ENCODE measurements around the gene DRAP1. TPM values are rescaled to one million over a fixed set of nuclear protein-coding genes. Genes with fewer than 3 reads are reported as not detected.

Gene DRAP1
- total RNA-seq, 1 experiment from 2014 or later = 114 TPM

DNA sequence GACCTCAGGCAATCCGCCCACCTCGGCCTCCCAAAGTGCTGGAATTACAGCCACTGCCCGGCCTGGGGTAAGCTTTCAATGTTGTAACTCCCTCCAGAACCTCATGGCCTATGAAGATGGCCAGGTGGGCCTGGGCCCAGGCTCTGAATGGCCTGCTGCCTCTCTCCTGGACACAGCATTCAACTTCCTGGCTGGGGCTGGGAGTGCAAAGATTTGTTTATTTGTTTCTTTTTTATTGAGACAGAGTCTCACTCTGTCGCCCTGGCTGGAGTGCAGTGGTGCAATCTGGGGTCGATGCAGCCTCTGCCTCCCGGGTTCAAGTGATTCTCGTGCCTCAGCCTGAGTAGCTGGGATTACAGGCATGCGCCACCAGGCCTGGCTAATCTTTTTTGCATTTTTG, 25.5 kb downstream of the DRAP1 start:
- H3K4me1 Mint-ChIP-seq = peaks cover 40% of the 10 kb centered on the region
- ChIA-PET POLR2A (no interaction called here), CTCF (interaction anchor here (0.9 to 3.1 kb wide), 4 partner anchors 12 to 165 kb away, joined by 3 to 11 read pairs (median 6); partner anchors contain the start of gene AP5B1)
- TF ChIP-seq FOXK1 (CRISPR knock-in tag; IDR thresholded peaks at IDR 0.05) (no peak), ZNF263 (CRISPR knock-in tag; IDR thresholded peaks at IDR 0.05; ENCODE audit: low read depth) (no peak), ZNF121 (CRISPR knock-in tag; IDR thresholded peaks at IDR 0.05) (no peak), JUN (CRISPR knock-in tag; IDR thresholded peaks at IDR 0.05) (no peak), GTF2I (CRISPR knock-in tag; conservative IDR thresholded peaks at IDR 0.05) (no peak), ELF4 (CRISPR knock-in tag; IDR thresholded peaks at IDR 0.05; ENCODE audit: low read depth) (no peak), JAZF1 (CRISPR knock-in tag; IDR thresholded peaks at IDR 0.05) (no peak), FOXP1 (CRISPR knock-in tag; IDR thresholded peaks at IDR 0.05; ENCODE audit: borderline replicate concordance) (no peak), NFYB (CRISPR knock-in tag; conservative IDR thresholded peaks at IDR 0.05; ENCODE audit: low read depth) (no peak), ZNF317 (CRISPR knock-in tag; IDR thresholded peaks at IDR 0.05; ENCODE audit: borderline replicate concordance, low read depth) (no peak)
- TF ChIP-seq, protein P1, sequence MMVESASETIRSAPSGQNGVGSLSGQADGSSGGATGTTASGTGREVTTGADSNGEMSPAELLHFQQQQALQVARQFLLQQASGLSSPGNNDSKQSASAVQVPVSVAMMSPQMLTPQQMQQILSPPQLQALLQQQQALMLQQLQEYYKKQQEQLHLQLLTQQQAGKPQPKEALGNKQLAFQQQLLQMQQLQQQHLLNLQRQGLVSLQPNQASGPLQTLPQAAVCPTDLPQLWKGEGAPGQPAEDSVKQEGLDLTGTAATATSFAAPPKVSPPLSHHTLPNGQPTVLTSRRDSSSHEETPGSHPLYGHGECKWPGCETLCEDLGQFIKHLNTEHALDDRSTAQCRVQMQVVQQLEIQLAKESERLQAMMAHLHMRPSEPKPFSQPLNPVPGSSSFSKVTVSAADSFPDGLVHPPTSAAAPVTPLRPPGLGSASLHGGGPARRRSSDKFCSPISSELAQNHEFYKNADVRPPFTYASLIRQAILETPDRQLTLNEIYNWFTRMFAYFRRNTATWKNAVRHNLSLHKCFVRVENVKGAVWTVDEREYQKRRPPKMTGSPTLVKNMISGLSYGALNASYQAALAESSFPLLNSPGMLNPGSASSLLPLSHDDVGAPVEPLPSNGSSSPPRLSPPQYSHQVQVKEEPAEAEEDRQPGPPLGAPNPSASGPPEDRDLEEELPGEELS (CRISPR knock-in tag; IDR thresholded peaks at IDR 0.05) = no peak
- TF ChIP-seq, protein P2, sequence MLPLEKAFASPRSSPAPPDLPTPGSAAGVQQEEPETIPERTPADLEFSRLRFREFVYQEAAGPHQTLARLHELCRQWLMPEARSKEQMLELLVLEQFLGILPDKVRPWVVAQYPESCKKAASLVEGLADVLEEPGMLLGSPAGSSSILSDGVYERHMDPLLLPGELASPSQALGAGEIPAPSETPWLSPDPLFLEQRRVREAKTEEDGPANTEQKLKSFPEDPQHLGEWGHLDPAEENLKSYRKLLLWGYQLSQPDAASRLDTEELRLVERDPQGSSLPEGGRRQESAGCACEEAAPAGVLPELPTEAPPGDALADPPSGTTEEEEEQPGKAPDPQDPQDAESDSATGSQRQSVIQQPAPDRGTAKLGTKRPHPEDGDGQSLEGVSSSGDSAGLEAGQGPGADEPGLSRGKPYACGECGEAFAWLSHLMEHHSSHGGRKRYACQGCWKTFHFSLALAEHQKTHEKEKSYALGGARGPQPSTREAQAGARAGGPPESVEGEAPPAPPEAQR (CRISPR knock-in tag; IDR thresholded peaks at IDR 0.05) = no peak
- TF ChIP-seq, protein P3, sequence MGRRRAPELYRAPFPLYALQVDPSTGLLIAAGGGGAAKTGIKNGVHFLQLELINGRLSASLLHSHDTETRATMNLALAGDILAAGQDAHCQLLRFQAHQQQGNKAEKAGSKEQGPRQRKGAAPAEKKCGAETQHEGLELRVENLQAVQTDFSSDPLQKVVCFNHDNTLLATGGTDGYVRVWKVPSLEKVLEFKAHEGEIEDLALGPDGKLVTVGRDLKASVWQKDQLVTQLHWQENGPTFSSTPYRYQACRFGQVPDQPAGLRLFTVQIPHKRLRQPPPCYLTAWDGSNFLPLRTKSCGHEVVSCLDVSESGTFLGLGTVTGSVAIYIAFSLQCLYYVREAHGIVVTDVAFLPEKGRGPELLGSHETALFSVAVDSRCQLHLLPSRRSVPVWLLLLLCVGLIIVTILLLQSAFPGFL (CRISPR knock-in tag; IDR thresholded peaks at IDR 0.05; ENCODE audit: borderline replicate concordance) = no peak
- TF ChIP-seq, protein P4, sequence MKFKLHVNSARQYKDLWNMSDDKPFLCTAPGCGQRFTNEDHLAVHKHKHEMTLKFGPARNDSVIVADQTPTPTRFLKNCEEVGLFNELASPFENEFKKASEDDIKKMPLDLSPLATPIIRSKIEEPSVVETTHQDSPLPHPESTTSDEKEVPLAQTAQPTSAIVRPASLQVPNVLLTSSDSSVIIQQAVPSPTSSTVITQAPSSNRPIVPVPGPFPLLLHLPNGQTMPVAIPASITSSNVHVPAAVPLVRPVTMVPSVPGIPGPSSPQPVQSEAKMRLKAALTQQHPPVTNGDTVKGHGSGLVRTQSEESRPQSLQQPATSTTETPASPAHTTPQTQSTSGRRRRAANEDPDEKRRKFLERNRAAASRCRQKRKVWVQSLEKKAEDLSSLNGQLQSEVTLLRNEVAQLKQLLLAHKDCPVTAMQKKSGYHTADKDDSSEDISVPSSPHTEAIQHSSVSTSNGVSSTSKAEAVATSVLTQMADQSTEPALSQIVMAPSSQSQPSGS (CRISPR knock-in tag; IDR thresholded peaks at IDR 0.05; ENCODE audit: borderline replicate concordance, low read depth) = no peak
- H3K27me3 Mint-ChIP-seq (ENCODE audit: low read depth) = peaks cover 7% of the 10 kb centered on the region; the same call in 1 of the 2 replicates
- ATAC-seq (no peak), DNase-seq (ENCODE audit: low spot score) (no peak)
- no peaks in the 10 kb centered on the region for H3K36me3 Mint-ChIP-seq
- peak overlapping the region; percentile 59; the same call in 1 of the 2 replicates for H3K4me3 Mint-ChIP-seq
- no peaks in the 10 kb centered on the region for H3K9me3 Mint-ChIP-seq
- H3K27ac Mint-ChIP-seq = peak overlapping the region; percentile 89; the same call in 1 of the 2 replicates

DNA sequence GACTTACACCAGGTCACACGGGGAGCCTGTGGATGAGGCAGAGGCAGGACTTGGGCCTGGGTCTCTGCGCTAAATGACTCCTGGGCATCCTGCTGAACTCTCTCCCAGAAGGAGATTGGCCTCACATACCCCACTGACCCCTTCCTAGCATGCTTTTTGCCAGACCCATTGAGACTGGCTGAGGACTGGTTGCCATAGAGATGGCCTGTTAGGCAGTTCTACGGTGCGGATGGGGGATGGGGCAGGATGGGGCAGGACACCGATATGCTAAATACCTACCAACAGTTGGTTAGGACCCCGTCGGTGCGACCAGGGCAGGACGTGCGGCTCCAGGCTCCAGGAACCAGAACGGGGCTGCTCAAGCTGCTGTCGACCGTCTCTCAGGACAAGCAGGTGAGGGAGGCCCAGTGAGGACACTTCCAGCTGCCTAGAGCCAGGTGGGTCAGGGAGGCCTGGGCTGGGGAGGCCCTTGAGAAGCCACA, 26.2 kb downstream of the DRAP1 start, which contains the start of gene TSGA10IP:
TSGA10IP (plus strand) TSS at position 51 of the 482 bp plus-strand sequence; CDS start at position 247, 196 bp downstream.
- Mint-ChIP-seq H3K9me3 (no peaks in the 10 kb centered on the region), H3K4me1 (peaks cover 40% of the 10 kb centered on the region), H3K27ac (peak within 1 kb of the TSS; percentile 89), H3K36me3 (no peaks in the 10 kb centered on the region), H3K4me3 (peak within 1 kb of the TSS; percentile 59), H3K27me3 (ENCODE audit: low read depth) (peaks cover 6% of the 10 kb centered on the region; the same call in 1 of the 2 replicates)
- POLR2A ChIA-PET = interaction anchor here (1.0 to 1.4 kb wide), 3 partner anchors 10 to 15 kb away, joined by 3 to 4 read pairs (median 4); no protein-coding TSS in a partner anchor
- DNase-seq (ENCODE audit: low spot score) (peak; percentile 84), ATAC-seq (peak; percentile 92)
- CTCF ChIA-PET = interaction anchor here (1.1 to 3.9 kb wide), 8 partner anchors 14 to 277 kb away, joined by 3 to 29 read pairs (median 6); partner anchors contain the start of genes AP5B1, CCDC85B and FIBP
- TF ChIP-seq FOXP1 (CRISPR knock-in tag; IDR thresholded peaks at IDR 0.05; ENCODE audit: borderline replicate concordance) (peak; percentile 69; the same call in 1 of the 2 replicates), TEAD1 (CRISPR knock-in tag; IDR thresholded peaks at IDR 0.05) (0 out of 2 replicates have a peak, but pooled peaks have one; percentile 53), EMX1 (CRISPR knock-in tag; IDR thresholded peaks at IDR 0.05) (no peak), CBFB (CRISPR knock-in tag; IDR thresholded peaks at IDR 0.05; ENCODE audit: low read depth) (no peak)
- TF ChIP-seq, protein P5, sequence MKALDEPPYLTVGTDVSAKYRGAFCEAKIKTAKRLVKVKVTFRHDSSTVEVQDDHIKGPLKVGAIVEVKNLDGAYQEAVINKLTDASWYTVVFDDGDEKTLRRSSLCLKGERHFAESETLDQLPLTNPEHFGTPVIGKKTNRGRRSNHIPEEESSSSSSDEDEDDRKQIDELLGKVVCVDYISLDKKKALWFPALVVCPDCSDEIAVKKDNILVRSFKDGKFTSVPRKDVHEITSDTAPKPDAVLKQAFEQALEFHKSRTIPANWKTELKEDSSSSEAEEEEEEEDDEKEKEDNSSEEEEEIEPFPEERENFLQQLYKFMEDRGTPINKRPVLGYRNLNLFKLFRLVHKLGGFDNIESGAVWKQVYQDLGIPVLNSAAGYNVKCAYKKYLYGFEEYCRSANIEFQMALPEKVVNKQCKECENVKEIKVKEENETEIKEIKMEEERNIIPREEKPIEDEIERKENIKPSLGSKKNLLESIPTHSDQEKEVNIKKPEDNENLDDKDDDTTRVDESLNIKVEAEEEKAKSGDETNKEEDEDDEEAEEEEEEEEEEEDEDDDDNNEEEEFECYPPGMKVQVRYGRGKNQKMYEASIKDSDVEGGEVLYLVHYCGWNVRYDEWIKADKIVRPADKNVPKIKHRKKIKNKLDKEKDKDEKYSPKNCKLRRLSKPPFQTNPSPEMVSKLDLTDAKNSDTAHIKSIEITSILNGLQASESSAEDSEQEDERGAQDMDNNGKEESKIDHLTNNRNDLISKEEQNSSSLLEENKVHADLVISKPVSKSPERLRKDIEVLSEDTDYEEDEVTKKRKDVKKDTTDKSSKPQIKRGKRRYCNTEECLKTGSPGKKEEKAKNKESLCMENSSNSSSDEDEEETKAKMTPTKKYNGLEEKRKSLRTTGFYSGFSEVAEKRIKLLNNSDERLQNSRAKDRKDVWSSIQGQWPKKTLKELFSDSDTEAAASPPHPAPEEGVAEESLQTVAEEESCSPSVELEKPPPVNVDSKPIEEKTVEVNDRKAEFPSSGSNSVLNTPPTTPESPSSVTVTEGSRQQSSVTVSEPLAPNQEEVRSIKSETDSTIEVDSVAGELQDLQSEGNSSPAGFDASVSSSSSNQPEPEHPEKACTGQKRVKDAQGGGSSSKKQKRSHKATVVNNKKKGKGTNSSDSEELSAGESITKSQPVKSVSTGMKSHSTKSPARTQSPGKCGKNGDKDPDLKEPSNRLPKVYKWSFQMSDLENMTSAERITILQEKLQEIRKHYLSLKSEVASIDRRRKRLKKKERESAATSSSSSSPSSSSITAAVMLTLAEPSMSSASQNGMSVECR (CRISPR knock-in tag; IDR thresholded peaks at IDR 0.05; ENCODE audit: borderline replicate concordance) = 0 out of 2 replicates have a peak, but pooled peaks have one; percentile 37
- TF ChIP-seq, protein P6, sequence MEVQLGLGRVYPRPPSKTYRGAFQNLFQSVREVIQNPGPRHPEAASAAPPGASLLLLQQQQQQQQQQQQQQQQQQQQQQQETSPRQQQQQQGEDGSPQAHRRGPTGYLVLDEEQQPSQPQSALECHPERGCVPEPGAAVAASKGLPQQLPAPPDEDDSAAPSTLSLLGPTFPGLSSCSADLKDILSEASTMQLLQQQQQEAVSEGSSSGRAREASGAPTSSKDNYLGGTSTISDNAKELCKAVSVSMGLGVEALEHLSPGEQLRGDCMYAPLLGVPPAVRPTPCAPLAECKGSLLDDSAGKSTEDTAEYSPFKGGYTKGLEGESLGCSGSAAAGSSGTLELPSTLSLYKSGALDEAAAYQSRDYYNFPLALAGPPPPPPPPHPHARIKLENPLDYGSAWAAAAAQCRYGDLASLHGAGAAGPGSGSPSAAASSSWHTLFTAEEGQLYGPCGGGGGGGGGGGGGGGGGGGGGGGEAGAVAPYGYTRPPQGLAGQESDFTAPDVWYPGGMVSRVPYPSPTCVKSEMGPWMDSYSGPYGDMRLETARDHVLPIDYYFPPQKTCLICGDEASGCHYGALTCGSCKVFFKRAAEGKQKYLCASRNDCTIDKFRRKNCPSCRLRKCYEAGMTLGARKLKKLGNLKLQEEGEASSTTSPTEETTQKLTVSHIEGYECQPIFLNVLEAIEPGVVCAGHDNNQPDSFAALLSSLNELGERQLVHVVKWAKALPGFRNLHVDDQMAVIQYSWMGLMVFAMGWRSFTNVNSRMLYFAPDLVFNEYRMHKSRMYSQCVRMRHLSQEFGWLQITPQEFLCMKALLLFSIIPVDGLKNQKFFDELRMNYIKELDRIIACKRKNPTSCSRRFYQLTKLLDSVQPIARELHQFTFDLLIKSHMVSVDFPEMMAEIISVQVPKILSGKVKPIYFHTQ (CRISPR knock-in tag; IDR thresholded peaks at IDR 0.05) = no peak
